Body of pancreas (tissue), 4 donors: ENCODE results near the gene MILR1. TPM values are rescaled to one million over a fixed set of nuclear protein-coding genes. Genes with fewer than 3 reads are reported as not detected.
"Not testable (repeated sequence)": the region's sequence is repeated elsewhere in the genome, so short reads cannot be mapped to it uniquely, and the experiment has no call there.

Source experiments
- ATAC-seq: fragments of 150-250 bp; one replicate; pipeline ENCODE4 v1.9.1; 2016
- DNase-seq, 4 donors: peaks; one replicate each; pipeline ENCODE4 v3.0.0-alpha.2; 2019
- H3K27ac ChIP-seq, 4 donors: fragments of 200-600 bp; sonication (generic); 1 replicate in 3 of 4; 2 replicates in 1 of 4; pipeline versions ENCODE4 v1.5.1 to v1.6.1; 2016 to 2019; ENCODE audit warnings: mild to moderate bottlenecking in 1 of 4, mixed read lengths in 1 of 4, moderate library complexity in 1 of 4
- H3K27me3 ChIP-seq, 2 donors: fragments of 200-600 bp; sonication (generic); one replicate each; pipeline ENCODE4 v1.6.0; 2016; ENCODE audit warnings: mild to moderate bottlenecking in 1 of 2
- H3K36me3 ChIP-seq, 2 donors: fragments of 200-600 bp; sonication (generic); replicated peaks in 1 of 2; 2 replicates each; pipeline ENCODE4 v1.5.1; 2016; ENCODE audit warnings: low read depth in 2 of 2; ENCODE audit not compliant: insufficient read depth in 1 of 2
- H3K4me1 ChIP-seq: fragments of 200-600 bp; sonication (generic); one replicate; pipeline ENCODE4 v1.6.0; 2016
- H3K4me3 ChIP-seq, 2 donors: fragments of 200-600 bp; sonication (generic); 1 replicate in 1 of 2; 2 replicates in 1 of 2; pipeline ENCODE4 v1.5.1; 2016 to 2019
- H3K9me3 ChIP-seq, 3 donors: fragments of 200-600 bp; sonication (generic); 1 replicate in 2 of 3; 2 replicates in 1 of 3; pipeline ENCODE4 v1.5.1; 2016
- CTCF ChIP-seq, 7 experiments: fragments of 450-650 bp in 4 of 7; fragments of 200-600 bp in 3 of 7; sonication (generic) in 3 of 7; IDR thresholded peaks; one replicate each; pipeline ENCODE4 v1.5.1; 2016 to 2019; ENCODE audit warnings: antibody characterized with exemption in 7 of 7
- POLR2A ChIP-seq, 3 donors: fragments of 450-650 bp; IDR thresholded peaks; one replicate each; pipeline ENCODE4 v1.6.1; 2016; ENCODE audit warnings: antibody characterized with exemption in 3 of 3, mild to moderate bottlenecking in 2 of 3
- WGBS, 2 donors: methylation state at CpG; one replicate each; pipeline ENCODE4 v1.1.5; 2017; 5-methylcytosine and 5-hydroxymethylcytosine counted together
- intact Hi-C: fragments of 100-400 bp; cut with DNase I; formaldehyde crosslinking; loops from one replicate; pipeline ENCODE4 v1.15.1; 2023
- total RNA-seq, 2 donors: library from RNA; depleted of rRNA; stranded (reverse); fragments of >200 nt; gene quantifications; one replicate each; pipeline ENCODE4 v1.1.0, GENCODE V29; 2016

The MILR1 gene
- total RNA-seq, 2 donors from 2014 or later = 4.9 TPM; not detected in 1

- DNase-seq (no peak), ATAC-seq (no peak)
- H3K9me3 ChIP-seq = no peaks in the 10 kb centered on the region
- no peaks in the 10 kb centered on the region for H3K36me3 ChIP-seq
- TF ChIP-seq POLR2A (IDR thresholded peaks at IDR 0.05) (no peak), CTCF (IDR thresholded peaks at IDR 0.05) (no peak)
- WGBS, 2 donors = 60 to 66% methylated on average over 6 of the region's 6 CpGs
- intact Hi-C loops = no loop called here
- H3K4me3 ChIP-seq = no peak overlapping the region
- H3K27ac ChIP-seq = no peak overlapping the region
- H3K4me1 ChIP-seq = no peaks in the 10 kb centered on the region
- H3K27me3 ChIP-seq = no peaks in the 10 kb centered on the region
Observed at GRCh38 chr17:64461788-64462187, 12.9 kb downstream of the MILR1 start.

GRCh38 chr17:64466019-64466735, 17.3 kb downstream of the MILR1 start:
- Histone ChIP-seq H3K36me3 (no peaks in the 10 kb centered on the region), H3K4me3 (no peak overlapping the region), H3K9me3 (no peaks in the 10 kb centered on the region), H3K27me3 (no peaks in the 10 kb centered on the region), H3K27ac (no peak overlapping the region), H3K4me1 (no peaks in the 10 kb centered on the region)
- ATAC-seq = no peak
- WGBS, 2 donors = 58 to 62% methylated on average over 9 of the region's 9 CpGs
- no peak for DNase-seq
- intact Hi-C loops = no loop called here
- TF ChIP-seq CTCF (IDR thresholded peaks at IDR 0.05) = no peak
- TF ChIP-seq POLR2A (IDR thresholded peaks at IDR 0.05) = no peak

- ATAC-seq, H3K4me3 ChIP-seq: not testable (repeated sequence)
- 30 to 46% methylated on average over 1 of the region's 1 CpG for WGBS, 2 donors
Observed at GRCh38 chr17:64466834-64467233, 17.9 kb downstream of the MILR1 start.

GRCh38 chr17:64470625-64471024, 21.7 kb downstream of the MILR1 start:
- intact Hi-C loops = no loop called here
- DNase-seq (no peak), ATAC-seq (no peak)
- TF ChIP-seq POLR2A (IDR thresholded peaks at IDR 0.05) = no peak
- no peak for TF ChIP-seq CTCF (IDR thresholded peaks at IDR 0.05)
- no peak overlapping the region for H3K4me3 ChIP-seq
- H3K9me3 ChIP-seq = no peaks in the 10 kb centered on the region
- no peaks in the 10 kb centered on the region for H3K27me3 ChIP-seq
- 64 to 79% methylated on average over 4 of the region's 4 CpGs for WGBS, 2 donors
- no peak overlapping the region for H3K27ac ChIP-seq
- H3K36me3 ChIP-seq = no peaks in the 10 kb centered on the region
- no peaks in the 10 kb centered on the region for H3K4me1 ChIP-seq

More at GRCh38 chr17:64466834-64467233, 17.9 kb downstream of the MILR1 start:
- H3K4me1 ChIP-seq, H3K9me3 ChIP-seq, intact Hi-C loops, H3K27ac ChIP-seq, H3K36me3 ChIP-seq, H3K27me3 ChIP-seq, DNase-seq: not testable (repeated sequence)

- WGBS, 2 donors = 79 to 92% methylated on average over 3 of the region's 3 CpGs
- ATAC-seq (no peak), DNase-seq (no peak)
- TF ChIP-seq CTCF (IDR thresholded peaks at IDR 0.05) = no peak
- TF ChIP-seq POLR2A (IDR thresholded peaks at IDR 0.05) = no peak
- intact Hi-C loops = no loop called here
- Histone ChIP-seq H3K4me1 (no peaks in the 10 kb centered on the region), H3K36me3 (no peaks in the 10 kb centered on the region), H3K27me3 (no peaks in the 10 kb centered on the region), H3K4me3 (no peak overlapping the region), H3K27ac (no peak overlapping the region), H3K9me3 (no peaks in the 10 kb centered on the region)
Observed at GRCh38 chr17:64471440-64471839, 22.5 kb downstream of the MILR1 start.
